Smooth muscle cell (in vitro differentiated cells): ENCODE data around the gene TAAR8. TPM values are rescaled to one million over a fixed set of nuclear protein-coding genes. Genes with fewer than 3 reads are reported as not detected.

Source experiments
- DNase-seq: peaks from one replicate; lab custom pipeline; 2025; ENCODE audit not compliant: unreplicated experiment; lab: John Stamatoyannopoulos, UW
- H2AFZ ChIP-seq: fragments of 200-600 bp; sonication (generic); 2 replicates; pipeline ENCODE4 v1.6.0; 2016; ENCODE audit warnings: antibody characterized with exemption, low read depth, mild to moderate bottlenecking
- H3F3A ChIP-seq: fragments of 200-600 bp; sonication (generic); 2 replicates; pipeline ENCODE4 v1.6.0; 2017; ENCODE audit warnings: antibody characterized with exemption, low read depth
- H3K27ac ChIP-seq: fragments of 200-600 bp; sonication (generic); 2 replicates; pipeline ENCODE4 v1.5.1; 2016; ENCODE audit warnings: low read depth, mild to moderate bottlenecking
- H3K27me3 ChIP-seq: fragments of 200-600 bp; sonication (generic); 2 replicates; pipeline ENCODE4 v1.6.1; 2016; ENCODE audit warnings: low read depth, mild to moderate bottlenecking
- H3K36me3 ChIP-seq: fragments of 200-600 bp; sonication (generic); 2 replicates; pipeline ENCODE4 v1.5.1; 2016; ENCODE audit warnings: low read depth
- H3K4me1 ChIP-seq: fragments of 200-600 bp; sonication (generic); 2 replicates; pipeline ENCODE4 v1.5.1; 2016; ENCODE audit warnings: low read depth
- H3K4me2 ChIP-seq: fragments of 200-600 bp; sonication (generic); 2 replicates; pipeline ENCODE4 v1.6.0; 2016; ENCODE audit warnings: mild to moderate bottlenecking
- H3K4me3 ChIP-seq: fragments of 200-600 bp; sonication (generic); 2 replicates; pipeline ENCODE4 v1.5.1; 2016; ENCODE audit warnings: mild to moderate bottlenecking
- H3K79me2 ChIP-seq: fragments of 200-600 bp; sonication (generic); 2 replicates; pipeline ENCODE4 v1.6.0; 2016; ENCODE audit warnings: low read depth, mild to moderate bottlenecking
- H3K9ac ChIP-seq: fragments of 200-600 bp; sonication (generic); 2 replicates; pipeline ENCODE4 v1.6.0; 2016; ENCODE audit warnings: low read depth
- H3K9me3 ChIP-seq: fragments of 200-600 bp; sonication (generic); replicated peaks from 2 replicates; pipeline ENCODE4 v1.5.1; 2016; ENCODE audit warnings: low read depth
- H4K20me1 ChIP-seq: fragments of 200-600 bp; sonication (generic); 2 replicates; pipeline ENCODE4 v1.6.0; 2016; ENCODE audit warnings: low read depth
- CTCF ChIP-seq: fragments of 200-600 bp; sonication (generic); IDR thresholded peaks from 2 replicates; pipeline ENCODE4 v1.5.1; 2017; ENCODE audit warnings: borderline replicate concordance, mild to moderate bottlenecking, antibody characterized with exemption; ENCODE audit not compliant: insufficient read depth, poor library complexity, severe bottlenecking
- WGBS: methylation state at CpG from one replicate; pipeline ENCODE4 v1.1.7; 2016; ENCODE audit warnings: low lambda C conversion rate; 5-methylcytosine and 5-hydroxymethylcytosine counted together
- polyA plus RNA-seq: library from polyadenylated mRNA; unstranded; fragments of >200 nt; fragmentation: Nextera tagmentation; extraction: Ambion mirVana; gene quantifications from 2 replicates; pipeline ENCODE4 v1.2.1, GENCODE V29; 2016
- total RNA-seq: library from RNA; depleted of rRNA; stranded (reverse); fragments of >200 nt; gene quantifications from 2 replicates; pipeline ENCODE4 v1.2.3, GENCODE V29; 2014

Gene TAAR8
- total and polyA plus RNA-seq, 2 experiments from 2014 or later = not detected

GRCh38 chr6:132506869-132507808, 45.3 kb upstream of the TAAR8 start:
- Histone ChIP-seq H4K20me1 (peaks cover 87% of the 10 kb centered on the region), H3F3A (no peaks in the 10 kb centered on the region), H3K79me2 (peaks cover 88% of the 10 kb centered on the region), H3K27ac (no peak overlapping the region), H3K27me3 (no peaks in the 10 kb centered on the region), H3K4me2 (no peak overlapping the region), H3K4me1 (peaks cover 11% of the 10 kb centered on the region), H2AFZ (no peak overlapping the region), H3K9ac (no peak overlapping the region), H3K9me3 (no peaks in the 10 kb centered on the region), H3K4me3 (no peak overlapping the region), H3K36me3 (no peaks in the 10 kb centered on the region)
- DNase-seq = no peak
- no peak for TF ChIP-seq CTCF
- 98% methylated on average over 5 of the region's 5 CpGs for WGBS

GRCh38 chr6:132511210-132511830, 41.2 kb upstream of the TAAR8 start:
- Histone ChIP-seq H3F3A (no peaks in the 10 kb centered on the region), H3K4me1 (peaks cover 12% of the 10 kb centered on the region), H3K27me3 (peaks cover 16% of the 10 kb centered on the region), H3K9ac (peak overlapping the region; percentile 41), H3K4me2 (peak overlapping the region; percentile 84), H3K4me3 (peak overlapping the region; percentile 73), H3K36me3 (no peaks in the 10 kb centered on the region), H3K9me3 (no peaks in the 10 kb centered on the region), H3K27ac (no peak overlapping the region), H2AFZ (no peak overlapping the region), H3K79me2 (peaks cover 60% of the 10 kb centered on the region), H4K20me1 (peaks cover 54% of the 10 kb centered on the region)
- 86% methylated on average over 4 of the region's 4 CpGs for WGBS
- no peak for TF ChIP-seq CTCF
- no peak for DNase-seq

GRCh38 chr6:132511831-132512220, 40.6 kb upstream of the TAAR8 start:
- peak overlapping the region; percentile 41 for H3K9ac ChIP-seq
- no peak for DNase-seq
- peaks cover 19% of the 10 kb centered on the region for H3K27me3 ChIP-seq
- no peak overlapping the region for H3K27ac ChIP-seq
- peak overlapping the region; percentile 73 for H3K4me3 ChIP-seq
- H3K36me3 ChIP-seq = no peaks in the 10 kb centered on the region
- 43% methylated on average over 2 of the region's 2 CpGs for WGBS
- H3K79me2 ChIP-seq = peaks cover 55% of the 10 kb centered on the region
- no peaks in the 10 kb centered on the region for H3K9me3 ChIP-seq
- peaks cover 49% of the 10 kb centered on the region for H4K20me1 ChIP-seq
- H2AFZ ChIP-seq = no peak overlapping the region
- no peaks in the 10 kb centered on the region for H3F3A ChIP-seq
- H3K4me2 ChIP-seq = peak overlapping the region; percentile 84
- TF ChIP-seq CTCF = no peak
- peaks cover 12% of the 10 kb centered on the region for H3K4me1 ChIP-seq

- Histone ChIP-seq H3K79me2 (peaks cover 50% of the 10 kb centered on the region), H2AFZ (peak overlapping the region; percentile 84)
- under 1% methylated on average over 7 of the region's 7 CpGs for WGBS
Observed at GRCh38 chr6:132512342-132512637, 40.2 kb upstream of the TAAR8 start.

More at GRCh38 chr6:132512342-132512637, 40.2 kb upstream of the TAAR8 start:
- no peaks in the 10 kb centered on the region for H3F3A ChIP-seq
- H3K4me1 ChIP-seq = peaks cover 12% of the 10 kb centered on the region
- H4K20me1 ChIP-seq = peaks cover 44% of the 10 kb centered on the region
- no peaks in the 10 kb centered on the region for H3K9me3 ChIP-seq
- H3K27ac ChIP-seq = no peak overlapping the region
- peaks cover 19% of the 10 kb centered on the region for H3K27me3 ChIP-seq
- no peak for DNase-seq
- no peaks in the 10 kb centered on the region for H3K36me3 ChIP-seq
- H3K4me3 ChIP-seq = peak overlapping the region; percentile 73
- H3K4me2 ChIP-seq = peak overlapping the region; percentile 84
- peak overlapping the region; percentile 41 for H3K9ac ChIP-seq
- no peak for TF ChIP-seq CTCF
